ENCODE measurements around the gene CTSZ.

The CTSZ gene

DNA sequence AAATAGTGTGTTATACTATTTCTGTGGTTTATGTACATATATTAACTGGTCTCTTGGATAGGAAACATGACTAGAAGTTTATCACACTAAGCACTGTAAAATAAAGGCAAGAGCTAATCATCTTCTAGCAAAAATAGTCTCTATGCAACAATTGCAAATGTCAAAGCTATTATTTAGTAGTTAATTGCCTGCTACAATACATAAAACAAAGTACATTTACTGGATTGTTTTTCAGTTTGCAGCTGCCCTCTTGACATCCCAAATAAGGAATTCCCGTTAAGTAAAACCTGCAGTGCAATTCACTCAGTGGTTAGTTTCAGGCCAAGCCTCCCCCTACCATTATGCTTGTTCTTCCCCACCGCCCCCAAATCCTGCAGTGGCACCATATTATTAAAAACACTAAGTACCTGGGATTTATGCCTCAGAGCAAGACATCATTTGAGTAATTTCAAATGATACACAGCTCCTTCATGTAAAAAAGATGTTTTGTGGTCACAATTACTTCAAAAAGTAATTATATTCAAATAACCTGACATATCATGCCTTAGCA, 26.6 kb upstream of the CTSZ start:
- H3K79me2 ChIP-seq (ENCODE audit: low read length): peaks cover 63% of the 10 kb centered on the region
- peaks cover 67% of the 10 kb centered on the region for H3K36me3 ChIP-seq (replicated peaks; ENCODE audit: low read depth, low read length)
- H3K9me3 ChIP-seq (ENCODE audit: insufficient read depth, low read length): no peaks in the 10 kb centered on the region
- peaks cover 21% of the 10 kb centered on the region for H4K20me1 ChIP-seq (ENCODE audit: insufficient read depth, low read length)
- H2AFZ ChIP-seq (ENCODE audit: low read depth, low read length): no peak overlapping the region
- H3K27ac ChIP-seq (ENCODE audit: low read length): no peak overlapping the region
- no peak overlapping the region for H3K9ac ChIP-seq (ENCODE audit: low read length)
- no peak for TF ChIP-seq EZH2phosphoT487 (IDR thresholded peaks at IDR 0.05; ENCODE audit: low read depth)
- TF ChIP-seq, protein P1, sequence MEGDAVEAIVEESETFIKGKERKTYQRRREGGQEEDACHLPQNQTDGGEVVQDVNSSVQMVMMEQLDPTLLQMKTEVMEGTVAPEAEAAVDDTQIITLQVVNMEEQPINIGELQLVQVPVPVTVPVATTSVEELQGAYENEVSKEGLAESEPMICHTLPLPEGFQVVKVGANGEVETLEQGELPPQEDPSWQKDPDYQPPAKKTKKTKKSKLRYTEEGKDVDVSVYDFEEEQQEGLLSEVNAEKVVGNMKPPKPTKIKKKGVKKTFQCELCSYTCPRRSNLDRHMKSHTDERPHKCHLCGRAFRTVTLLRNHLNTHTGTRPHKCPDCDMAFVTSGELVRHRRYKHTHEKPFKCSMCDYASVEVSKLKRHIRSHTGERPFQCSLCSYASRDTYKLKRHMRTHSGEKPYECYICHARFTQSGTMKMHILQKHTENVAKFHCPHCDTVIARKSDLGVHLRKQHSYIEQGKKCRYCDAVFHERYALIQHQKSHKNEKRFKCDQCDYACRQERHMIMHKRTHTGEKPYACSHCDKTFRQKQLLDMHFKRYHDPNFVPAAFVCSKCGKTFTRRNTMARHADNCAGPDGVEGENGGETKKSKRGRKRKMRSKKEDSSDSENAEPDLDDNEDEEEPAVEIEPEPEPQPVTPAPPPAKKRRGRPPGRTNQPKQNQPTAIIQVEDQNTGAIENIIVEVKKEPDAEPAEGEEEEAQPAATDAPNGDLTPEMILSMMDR (IDR thresholded peaks at IDR 0.05; ENCODE audit: low read depth, low read length): no peak
- no peaks in the 10 kb centered on the region for H3K27me3 ChIP-seq (ENCODE audit: low read depth, low read length)
- no peak overlapping the region for H3K4me3 ChIP-seq (ENCODE audit: low read length)
- peak overlapping the region; percentile 95; the same call in 1 of the 2 replicates for H3K4me2 ChIP-seq (ENCODE audit: low read length)
- peaks cover 38% of the 10 kb centered on the region for H3K4me1 ChIP-seq (ENCODE audit: low read length)

DNA sequence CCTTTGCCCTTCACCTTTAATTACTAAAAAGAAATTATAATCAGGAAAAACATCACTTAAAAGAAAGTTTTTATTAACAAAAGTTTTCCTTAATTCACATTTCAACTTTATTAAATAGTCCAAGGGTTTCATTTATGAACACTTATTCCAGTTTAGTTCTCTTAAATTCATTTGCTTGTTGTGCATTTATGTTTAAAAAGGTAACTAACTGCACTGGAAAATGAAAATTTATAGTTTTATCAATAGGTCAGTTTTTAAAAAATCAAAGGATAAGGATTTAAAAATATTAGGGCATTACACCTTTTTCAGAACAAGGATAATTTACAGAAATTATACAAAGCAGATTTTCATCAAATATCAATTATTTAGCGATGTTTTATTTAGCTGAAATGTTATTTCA, 26.0 kb upstream of the CTSZ start:
- Histone ChIP-seq H3K36me3 (replicated peaks; ENCODE audit: low read depth, low read length) (peaks cover 71% of the 10 kb centered on the region), H3K27ac (ENCODE audit: low read length) (peak overlapping the region; percentile 70)

DNA sequence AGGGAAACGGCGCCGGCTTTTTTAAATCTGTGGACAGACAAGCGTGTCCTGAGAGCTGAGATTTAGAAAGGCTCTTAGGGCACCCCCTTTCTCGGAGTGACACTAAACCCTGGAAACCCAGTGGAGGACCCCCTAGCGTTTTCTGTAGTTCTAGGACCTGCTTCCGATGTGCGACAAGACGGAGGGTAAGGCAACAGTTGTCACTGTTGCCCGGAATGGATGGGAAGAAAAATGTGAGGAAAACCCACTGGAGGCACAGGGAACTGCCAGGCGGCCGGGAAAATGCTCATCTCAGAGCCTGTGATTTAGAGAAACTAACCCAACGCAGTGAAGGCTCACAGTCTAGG, 25.6 kb upstream of the CTSZ start:
- H3K27ac ChIP-seq (ENCODE audit: low read length): peak overlapping the region; percentile 70
- H4K20me1 ChIP-seq (ENCODE audit: insufficient read depth, low read length): peaks cover 21% of the 10 kb centered on the region
- TF ChIP-seq EZH2phosphoT487 (IDR thresholded peaks at IDR 0.05; ENCODE audit: low read depth): no peak
- TF ChIP-seq, protein P1 (IDR thresholded peaks at IDR 0.05; ENCODE audit: low read depth, low read length): peak; percentile 29
- peaks cover 41% of the 10 kb centered on the region for H3K4me1 ChIP-seq (ENCODE audit: low read length)
- no peaks in the 10 kb centered on the region for H3K9me3 ChIP-seq (ENCODE audit: insufficient read depth, low read length)
- peaks cover 71% of the 10 kb centered on the region for H3K36me3 ChIP-seq (replicated peaks; ENCODE audit: low read depth, low read length)
- peak overlapping the region; percentile 95 for H3K4me2 ChIP-seq (ENCODE audit: low read length)
- H3K27me3 ChIP-seq (ENCODE audit: low read depth, low read length): no peaks in the 10 kb centered on the region
- peaks cover 63% of the 10 kb centered on the region for H3K79me2 ChIP-seq (ENCODE audit: low read length)
- H2AFZ ChIP-seq (ENCODE audit: low read depth, low read length): peak overlapping the region; percentile 0; the same call in 1 of the 2 replicates
- peak overlapping the region; percentile 80 for H3K4me3 ChIP-seq (ENCODE audit: low read length)
- H3K9ac ChIP-seq (ENCODE audit: low read length): peak overlapping the region; percentile 73

More for the DNA sequence above, 26.0 kb upstream of the CTSZ start:
- Histone ChIP-seq H3K4me3 (ENCODE audit: low read length) (peak overlapping the region; percentile 80), H3K4me2 (ENCODE audit: low read length) (peak overlapping the region; percentile 95), H3K9me3 (ENCODE audit: insufficient read depth, low read length) (no peaks in the 10 kb centered on the region), H3K4me1 (ENCODE audit: low read length) (peaks cover 41% of the 10 kb centered on the region), H2AFZ (ENCODE audit: low read depth, low read length) (no peak overlapping the region), H3K9ac (ENCODE audit: low read length) (peak overlapping the region; percentile 73), H3K27me3 (ENCODE audit: low read depth, low read length) (no peaks in the 10 kb centered on the region), H3K79me2 (ENCODE audit: low read length) (peaks cover 63% of the 10 kb centered on the region), H4K20me1 (ENCODE audit: insufficient read depth, low read length) (peaks cover 20% of the 10 kb centered on the region)
- TF ChIP-seq, protein P1 (IDR thresholded peaks at IDR 0.05; ENCODE audit: low read depth, low read length): no peak
- no peak for TF ChIP-seq EZH2phosphoT487 (IDR thresholded peaks at IDR 0.05; ENCODE audit: low read depth)

DNA sequence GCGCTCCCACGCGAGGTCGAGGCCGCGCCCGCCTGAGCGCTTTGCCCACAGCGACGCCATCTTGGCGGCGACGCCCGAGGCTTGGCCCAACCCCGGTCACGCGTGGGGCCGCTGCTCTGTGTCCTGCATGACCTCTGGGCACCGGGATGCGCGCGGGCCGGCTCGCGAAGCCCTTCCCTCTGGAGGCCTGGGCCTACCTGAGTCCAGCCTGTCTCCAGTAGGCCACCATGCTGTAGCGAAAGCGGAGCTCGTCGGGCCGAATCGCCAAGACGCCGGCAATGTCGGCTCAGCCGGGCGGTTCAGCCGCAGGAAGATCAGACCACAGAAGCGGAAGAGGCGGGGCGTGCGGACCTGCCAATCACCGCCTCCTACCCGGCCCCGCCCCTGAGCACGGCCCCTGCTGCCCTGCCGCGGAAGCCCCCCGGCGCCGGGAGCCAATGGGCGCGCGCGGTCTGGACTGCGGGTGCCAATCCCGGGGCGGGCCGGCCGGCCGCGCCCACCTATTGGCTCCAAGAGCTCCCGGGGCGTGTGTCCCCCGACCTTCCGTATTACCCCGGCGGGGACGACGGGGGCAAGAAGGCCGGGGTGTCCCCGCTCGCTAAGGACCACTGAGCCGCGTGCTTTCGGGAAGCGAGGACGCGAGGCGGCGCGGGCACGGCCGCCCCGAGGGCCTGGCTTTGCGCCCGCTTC, 25.1 kb upstream of the CTSZ start, which contains the start of gene ATP5F1E:
Gene ATP5F1E, minus strand, starts transcription at position 313 of the 690 bp plus-strand sequence. Its CDS starts 84 bp downstream, at position 229.
- Histone ChIP-seq H3K4me3 (ENCODE audit: low read length) (peak within 1 kb of the TSS; percentile 80), H3K4me2 (ENCODE audit: low read length) (peak within 1 kb of the TSS; percentile 96), H3K9me3 (ENCODE audit: insufficient read depth, low read length) (no peaks in the 10 kb centered on the region), H3K4me1 (ENCODE audit: low read length) (peaks cover 41% of the 10 kb centered on the region), H3K9ac (ENCODE audit: low read length) (peak within 1 kb of the TSS; percentile 86), H3K79me2 (ENCODE audit: low read length) (peaks cover 63% of the 10 kb centered on the region), H4K20me1 (ENCODE audit: insufficient read depth, low read length) (peaks cover 26% of the 10 kb centered on the region), H2AFZ (ENCODE audit: low read depth, low read length) (peak within 1 kb of the TSS; percentile 0; the same call in 1 of the 2 replicates), H3K27ac (ENCODE audit: low read length) (peak within 1 kb of the TSS; percentile 70), H3K27me3 (ENCODE audit: low read depth, low read length) (no peaks in the 10 kb centered on the region), H3K36me3 (replicated peaks; ENCODE audit: low read depth, low read length) (peaks cover 71% of the 10 kb centered on the region)
- TF ChIP-seq, protein P1 (IDR thresholded peaks at IDR 0.05; ENCODE audit: low read depth, low read length): no peak
- TF ChIP-seq EZH2phosphoT487 (IDR thresholded peaks at IDR 0.05; ENCODE audit: low read depth): no peak

Data from OCI-LY3 (cell line).